ENCODE data around the gene AP5S1. TPM values are rescaled to one million over a fixed set of nuclear protein-coding genes. Genes with fewer than 3 reads are reported as not detected.

Gene AP5S1
- total RNA-seq (2013; cell fraction: nucleolus; rRNA removed) = 7.0 and 7.1 TPM in 2 replicates
- total RNA-seq (2014; rRNA removed) = 11.6 and 13.2 TPM in 2 replicates
- 3.8 and 4.7 TPM in 2 replicates for total RNA-seq (2014; rRNA removed; fragmentation: Illumina TruSeq; extraction: Trizol)
- total RNA-seq (2021) = 12.3 and 12.4 TPM in 2 replicates
- polyA plus RNA-seq (2011; ENCODE audit: low read depth) = 3.5 TPM
- polyA plus RNA-seq (2011; rRNA removed) = 1.7 and 3.8 TPM in 2 replicates
- 6.4 and 8.4 TPM in 2 replicates for polyA plus RNA-seq (2011; cell fraction: cytosol; rRNA removed)
- 3.8 and 5.3 TPM in 2 replicates for polyA plus RNA-seq (2011; cell fraction: nucleus; rRNA removed)
- 7.3 and 11.5 TPM in 2 replicates for polyA plus RNA-seq (2012)
- 1.8 and 3.8 TPM in 2 replicates for polyA plus RNA-seq (2014; fragmentation: Illumina TruSeq; extraction: Trizol)
- polyA plus RNA-seq (2014; fragmentation: Nextera tagmentation; extraction: Ambion mirVana) = 1 to 10 TPM; 4.4 to 5.8 TPM
- polyA plus RNA-seq (2014; rRNA removed) = 9.7 and 11.1 TPM in 2 replicates
- 10 to 100 TPM; 10.5 to 13.1 TPM for polyA plus RNA-seq (2016; fragmentation: Nextera tagmentation; extraction: Ambion mirVana)
- 3.9 and 8.0 TPM in 2 replicates for polyA minus RNA-seq (2011; rRNA and poly(A)+ RNA removed)
- polyA minus RNA-seq (2011; cell fraction: cytosol; rRNA and poly(A)+ RNA removed) = 1.8 and 3.9 TPM in 2 replicates
- 4.0 and 7.7 TPM in 2 replicates for polyA minus RNA-seq (2011; cell fraction: nucleus; rRNA and poly(A)+ RNA removed)
- percentile 58 among the genes with signal in this experiment for Bru-seq, nascent RNA
- BruChase-seq, experiment 1, labeled RNA remaining after a 6-hour chase = percentile 56 among the genes with signal in this experiment
- percentile 60 among the genes with signal in this experiment for BruChase-seq, experiment 2, labeled RNA remaining after a 2-hour chase
- long read RNA-seq, experiment 1, full-length matches to known transcripts = 7 of 9 reads
- long read RNA-seq, experiment 1, partial matches to known transcripts = 0 of 9 reads
- long read RNA-seq, experiment 1, other reads (novel, unspliced or antisense) = 2 of 9 reads
- long read RNA-seq, experiment 2, partial matches to known transcripts = 0 of 3 reads
- long read RNA-seq, experiment 2, other reads (novel, unspliced or antisense) = 2 of 3 reads

- Histone ChIP-seq H3K9me3 (replicated peaks; ENCODE audit: control insufficient read depth, insufficient read depth, low read length) (no peaks in the 10 kb centered on the region), H2AFZ (ENCODE audit: control insufficient read depth, low read depth, low read length) (peak within 1 kb of the TSS; percentile 99), H3K27ac (ENCODE audit: control insufficient read depth, insufficient read depth) (peak within 1 kb of the TSS; percentile 99), H3K4me3 (peak within 1 kb of the TSS; percentile 73), H3K9ac (ENCODE audit: control insufficient read depth, insufficient read depth, low read length) (peak within 1 kb of the TSS; percentile 95), H3K27me3 (replicated peaks in 1 of 2; ENCODE audit: control insufficient read depth in 2 of 2, insufficient read depth in 2 of 2, low read length in 1 of 2) (no peaks in the 10 kb centered on the region), H3K4me2 (ENCODE audit: control insufficient read depth, insufficient read depth) (peak within 1 kb of the TSS; percentile 92), H3K4me1 (ENCODE audit: control insufficient read depth, insufficient read depth, low read length) (peaks cover 5% of the 10 kb centered on the region), H3K79me2 (ENCODE audit: control insufficient read depth, insufficient read depth, low read length) (peaks cover 7% of the 10 kb centered on the region), H4K20me1 (ENCODE audit: control insufficient read depth, insufficient read depth) (no peaks in the 10 kb centered on the region), H3K36me3 (ENCODE audit: control insufficient read depth in 2 of 2, insufficient read depth in 2 of 2, low read length in 1 of 2) (peaks cover 5 to 9% of the 10 kb centered on the region in 2 experiments)
- under 1% methylated on average over 94 of the region's 96 CpGs for WGBS (ENCODE audit: insufficient coverage, insufficient replicate concordance, low lambda C conversion rate, missing lambda C conversion rate)
- DNase-seq (ENCODE audit: low read depth, low spot score) = peak; percentile 86
- ChIA-PET RAD21 (ENCODE audit: unreplicated experiment) (interaction anchor here (0.7 to 2.4 kb wide), 19 partner anchors 15 to 290 kb away, joined by 3 to 26 read pairs (median 4); partner anchors contain the start of genes ADISSP, CDC25B, CENPB and SPEF1), POLR2A (interaction anchor here (0.5 to 2.6 kb wide), 16 partner anchors 13 to 331 kb away, joined by 3 to 17 read pairs (median 4); partner anchors contain the start of genes ADISSP, CDC25B, CENPB and SPEF1), CTCF (interaction anchor here (0.7 to 5.5 kb wide), 23 partner anchors 10 to 265 kb away, joined by 3 to 85 read pairs (median 4); partner anchors contain the start of genes ADISSP, CDC25B, CENPB and MAVS), SMC1A (ENCODE audit: uncharacterized antibody, unreplicated experiment) (interaction anchor here (0.6 to 4.5 kb wide), 16 partner anchors 12 to 189 kb away, joined by 3 to 43 read pairs (median 4); partner anchors contain the start of genes ADISSP, CDC25B, CENPB and SPEF1)
- in situ Hi-C loops (cut with MboI) (no loop called here), intact Hi-C loops (cut with micrococcal nuclease; ENCODE audit: unreplicated experiment) (loop anchor here (1.0 to 2.0 kb wide), 5 partner anchors 21 to 71 kb away; partner anchors contain the start of gene MAVS)
- ATAC-seq = peak; percentile 91
- peak; percentile 90 for FAIRE-seq
- BruUV-seq (replicated peaks) = no TSS peak
- TF ChIP-seq JUND (IDR thresholded peaks at IDR 0.05; ENCODE audit: low read depth, low read length) = no peak
- TF ChIP-seq SMC3 (IDR thresholded peaks at IDR 0.05; ENCODE audit: borderline replicate concordance, low read length) = peak; percentile 69
- TF ChIP-seq IRF5 (IDR thresholded peaks at IDR 0.05; ENCODE audit: borderline replicate concordance) = no peak
- peak; percentile 99 for TF ChIP-seq IKZF1 (conservative IDR thresholded peaks at IDR 0.05)
- TF ChIP-seq SRF (IDR thresholded peaks at IDR 0.05; ENCODE audit: low read depth in 2 of 2, low read length in 2 of 2) = peak in 1 of 2 experiments; percentile 82; a peak in 2 of 4 replicates
- no peak for TF ChIP-seq REST (IDR thresholded peaks at IDR 0.05; ENCODE audit: low read depth, low read length)
- TF ChIP-seq ZNF217 (IDR thresholded peaks at IDR 0.05) = peak; percentile 83
These were observed at the start of gene AP5S1 for GRCh38 chr20:3820048-3820900. Gene AP5S1, plus strand, starts transcription at chr20:3820547. Its CDS starts 1,571 bp downstream, at chr20:3822118.
